Heart left ventricle (tissue), 16 donors: ENCODE measurements around the gene AOC3. TPM values are rescaled to one million over a fixed set of nuclear protein-coding genes. Genes with fewer than 3 reads are reported as not detected.

Experiments
- ATAC-seq, 4 donors: fragments of 200-7000 bp; cut with Tn5 transposase; one replicate each; pipeline ENCODE4 v1.9.1; 2020 to 2022; ENCODE audit warnings: moderate library complexity in 4 of 4, mild to moderate bottlenecking in 3 of 4, moderate number of reproducible peaks in 1 of 4
- DNase-seq, 5 donors: peaks; one replicate each; pipeline ENCODE4 v3.0.0-alpha.2; 2020
- H3K27ac ChIP-seq, 12 donors: fragments of 200-600 bp; sonication (generic) in 4 of 12; one replicate each; pipeline versions ENCODE4 v1.5.0 to v1.8.0; 2016 to 2022; ENCODE audit warnings: mild to moderate bottlenecking in 2 of 12
- H3K27me3 ChIP-seq, 9 donors: fragments of 200-600 bp; sonication (generic) in 2 of 9; one replicate each; pipeline versions ENCODE4 v1.5.1 to v1.8.0; 2016 to 2022; ENCODE audit warnings: mild to moderate bottlenecking in 3 of 9
- H3K36me3 ChIP-seq, 9 donors: fragments of 200-600 bp; sonication (generic) in 2 of 9; one replicate each; pipeline versions ENCODE4 v1.5.0 to v1.8.0; 2018 to 2022; ENCODE audit warnings: mild to moderate bottlenecking in 2 of 9
- H3K4me1 ChIP-seq, 12 donors: fragments of 200-600 bp; sonication (generic) in 4 of 12; one replicate each; pipeline versions ENCODE4 v1.5.0 to v1.8.0; 2016 to 2022; ENCODE audit warnings: mild to moderate bottlenecking in 3 of 12
- H3K4me3 ChIP-seq, 12 donors: fragments of 200-600 bp; sonication (generic) in 4 of 12; one replicate each; pipeline versions ENCODE4 v1.5.0 to v1.8.0; 2017 to 2022; ENCODE audit warnings: mild to moderate bottlenecking in 9 of 12, moderate library complexity in 4 of 12
- H3K9me3 ChIP-seq, 12 donors: fragments of 200-600 bp; sonication (generic) in 4 of 12; one replicate each; pipeline versions ENCODE4 v1.5.0 to v1.8.0; 2016 to 2022; ENCODE audit warnings: mild to moderate bottlenecking in 1 of 12
- CTCF ChIP-seq, 12 donors: fragments of 200-600 bp; sonication (generic) in 4 of 12; IDR thresholded peaks; one replicate each; pipeline versions ENCODE4 v1.5.0 to v1.8.0; 2018 to 2022; ENCODE audit warnings: antibody characterized with exemption in 12 of 12, mild to moderate bottlenecking in 5 of 12
- POLR2A ChIP-seq, 2 donors: fragments of 450-650 bp; IDR thresholded peaks; one replicate each; pipeline ENCODE4 v1.6.1; 2017; ENCODE audit warnings: antibody characterized with exemption in 2 of 2, mild to moderate bottlenecking in 2 of 2, moderate library complexity in 2 of 2
- WGBS, 4 donors: extraction: QIAGEN DNeasy Blood & Tissue Kit in 2 of 4; methylation state at CpG; one replicate each; pipeline versions ENCODE4 v1.1.5 to v1.1.7; 2013 to 2018; 5-methylcytosine and 5-hydroxymethylcytosine counted together
- intact Hi-C, 10 donors: fragments of 100-400 bp; cut with DNase I; formaldehyde crosslinking; loops; one replicate each; pipeline versions ENCODE4 v1.11.1 to v1.14.2; 2022
- polyA plus RNA-seq, 2 donors: library from polyadenylated mRNA; stranded (reverse); fragments of 200-250 nt; gene quantifications; one replicate each; pipeline ENCODE4 v1.2.3, GENCODE V29; 2013
- total RNA-seq, 9 donors: library from RNA; depleted of rRNA in 2 of 9; stranded (reverse); fragments of >200 nt in 2 of 9; fragmentation: NEBNext Ultra II Directional in 3 of 9; extraction: Animal tissue kit (Norgen Biotek cat#: 25700) in 3 of 9; gene quantifications; one replicate each; pipeline versions ENCODE4 v1.1.0 to v1.2.4, GENCODE V29; 2016 to 2023
- donor health status: ischemic (EF 13 %, LVEDD 7.1; RV severe dilation, severe dysfunction).
- donor health status: healthy with polysubstance abuse.
- donor health status: DM: no; HTN: yes; CAD: no.
- donor health status: DM: no; HTN: no; CAD: no.
- donor health status: ischemic (EF 25% LVEDD 6.9; RV normal size, moderate dysfunction).
- donor health status: ischemic (EF 25% LVEDD 5.7; RV mildly dilated, moderate dysfunction).
- donor health status: healthy.
- donor health status: DM: yes; HTN: yes; CAD: no.
- donor health status: ischemic (EF 35%, LVEDD 5.7; RV mildly dilated, moderate dysfunction).
- donor health status: nonischemic (EF 11% LVEDD 7.7; RV severe dilation, severe dysfunction).
- donor health status: DM: yes; HTN: yes; CAD: no.
- donor health status: PGD.
- donor health status: ischemic (EF 29% LVEDD 5.4; RV normal size, mild dysfunction).
- donor health status: nonischemic (EF 23%, LVEDD 6.1; RV moderate dilation, normal function).

The AOC3 gene
- total and polyA plus RNA-seq, 11 donors = 3.9 to 55.4 (median 10.2) TPM

GRCh38 chr17:42900460-42901331 is 49.7 kb downstream of the AOC3 start, which contains the start of gene G6PC1:
G6PC1 (plus strand) TSS chr17:42900799; CDS start chr17:42900877, 78 bp downstream.
- Histone ChIP-seq H3K4me1 (peaks cover 0 to 4% (median 0%) of the 10 kb centered on the region in 12 donors), H3K9me3 (no peaks in the 10 kb centered on the region), H3K27me3 (peaks cover 0 to 4% (median 0%) of the 10 kb centered on the region in 9 donors), H3K27ac (no peak within 1 kb of the TSS), H3K36me3 (no peaks in the 10 kb centered on the region), H3K4me3 (no peak within 1 kb of the TSS)
- no peak for DNase-seq
- TF ChIP-seq POLR2A (IDR thresholded peaks at IDR 0.05) = no peak
- TF ChIP-seq CTCF (IDR thresholded peaks at IDR 0.05) = no peak
- 82 to 86% (median 84%) methylated on average over 12 of the region's 12 CpGs for WGBS, 4 donors
- ATAC-seq = no peak
- intact Hi-C loops = no loop called here

GRCh38 chr17:42901535-42902229 is 50.7 kb downstream of the AOC3 start:
- no peak for ATAC-seq
- H3K9me3 ChIP-seq = no peaks in the 10 kb centered on the region
- H3K27ac ChIP-seq = no peak overlapping the region
- DNase-seq = no peak
- peaks cover 0 to 4% (median 0%) of the 10 kb centered on the region in 9 donors for H3K27me3 ChIP-seq
- intact Hi-C loops = no loop called here
- no peaks in the 10 kb centered on the region for H3K36me3 ChIP-seq
- WGBS, 4 donors = 82 to 87% (median 84%) methylated on average over 10 of the region's 10 CpGs
- no peak overlapping the region for H3K4me3 ChIP-seq
- no peak for TF ChIP-seq POLR2A (IDR thresholded peaks at IDR 0.05)
- TF ChIP-seq CTCF (IDR thresholded peaks at IDR 0.05) = no peak
- no peaks in the 10 kb centered on the region for H3K4me1 ChIP-seq

- TF ChIP-seq POLR2A (IDR thresholded peaks at IDR 0.05) = no peak
- TF ChIP-seq CTCF (IDR thresholded peaks at IDR 0.05) = no peak
- Histone ChIP-seq H3K4me1 (no peaks in the 10 kb centered on the region), H3K9me3 (no peaks in the 10 kb centered on the region), H3K27me3 (peaks cover 0 to 4% (median 0%) of the 10 kb centered on the region in 9 donors), H3K36me3 (no peaks in the 10 kb centered on the region), H3K27ac (no peak overlapping the region), H3K4me3 (no peak overlapping the region)
- DNase-seq (no peak), ATAC-seq (no peak)
- whole genome bisulfite sequencing, 4 donors = 59 to 75% (median 66%) methylated on average over 6 of the region's 6 CpGs
- intact Hi-C loops = no loop called here
Measured at GRCh38 chr17:42904110-42904469, 53.1 kb downstream of the AOC3 start.

GRCh38 chr17:42906772-42907446 is 55.9 kb downstream of the AOC3 start:
- Histone ChIP-seq H3K4me3 (no peak overlapping the region), H3K4me1 (no peaks in the 10 kb centered on the region), H3K9me3 (no peaks in the 10 kb centered on the region), H3K36me3 (no peaks in the 10 kb centered on the region), H3K27me3 (no peaks in the 10 kb centered on the region), H3K27ac (no peak overlapping the region)
- no peak for DNase-seq
- intact Hi-C loops = no loop called here
- 77 to 83% (median 81%) methylated on average over 8 of the region's 8 CpGs for WGBS, 4 donors
- TF ChIP-seq POLR2A (IDR thresholded peaks at IDR 0.05) (no peak), CTCF (IDR thresholded peaks at IDR 0.05) (no peak)
- ATAC-seq = no peak
